ENCODE data around the gene EMID1.
A peak's percentile ranks its signal among the peaks of the same experiment; 100 is the strongest.

EMID1 gene

GRCh38 chr22:29260031-29260560, 54.4 kb downstream of the EMID1 start:
- TF ChIP-seq MYC (IDR thresholded peaks at IDR 0.05; ENCODE audit: low read depth, low read length) (no peak), POLR2A (IDR thresholded peaks at IDR 0.05; ENCODE audit: extremely low read depth, insufficient read length) (no peak)
- no peak overlapping the region for H3K4me3 ChIP-seq (ENCODE audit: low read depth, low read length)
- no peak for DNase-seq (ENCODE audit: low read depth)

DNA sequence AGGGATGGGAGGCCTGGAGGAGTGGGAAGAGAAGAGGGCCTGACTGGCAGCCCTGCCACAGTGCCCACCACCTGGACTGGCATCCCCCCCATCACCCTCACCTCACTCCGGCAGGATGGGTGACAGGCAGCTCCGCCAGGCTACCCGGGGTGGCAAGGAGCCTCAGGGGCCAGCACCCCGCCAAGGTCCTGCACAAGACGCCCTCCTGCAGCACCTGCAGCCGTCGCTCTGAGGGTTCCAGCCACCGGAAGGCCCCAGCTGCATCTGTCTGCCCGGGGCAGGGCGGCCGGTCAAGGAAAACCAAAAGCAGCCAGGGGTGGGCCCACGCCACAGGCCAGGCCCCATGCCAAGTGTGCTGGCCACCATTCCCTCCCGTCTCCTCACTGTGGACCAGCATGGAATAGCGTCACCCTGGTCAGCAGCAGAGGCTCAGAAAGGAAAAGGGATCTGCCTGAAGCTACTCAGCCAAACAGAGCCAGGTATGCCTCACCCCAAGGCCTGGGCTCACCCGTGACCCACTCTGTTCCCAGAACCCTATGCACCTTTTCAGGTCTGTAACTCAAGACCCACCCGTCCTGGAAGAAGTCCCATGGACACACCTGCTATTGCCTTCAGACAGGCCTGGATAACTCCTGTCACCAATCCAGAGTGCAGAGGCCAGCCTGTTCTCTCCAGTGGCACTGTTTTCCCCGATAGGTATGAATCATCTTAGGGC, 55.1 kb downstream of the EMID1 start:
- H3K4me3 ChIP-seq (ENCODE audit: low read depth, low read length): no peak overlapping the region
- TF ChIP-seq, protein P1, sequence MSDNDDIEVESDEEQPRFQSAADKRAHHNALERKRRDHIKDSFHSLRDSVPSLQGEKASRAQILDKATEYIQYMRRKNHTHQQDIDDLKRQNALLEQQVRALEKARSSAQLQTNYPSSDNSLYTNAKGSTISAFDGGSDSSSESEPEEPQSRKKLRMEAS (IDR thresholded peaks at IDR 0.05; ENCODE audit: low read depth, low read length): no peak
- no peak for TF ChIP-seq MYC (IDR thresholded peaks at IDR 0.05; ENCODE audit: low read depth, low read length)
- TF ChIP-seq, protein P2, sequence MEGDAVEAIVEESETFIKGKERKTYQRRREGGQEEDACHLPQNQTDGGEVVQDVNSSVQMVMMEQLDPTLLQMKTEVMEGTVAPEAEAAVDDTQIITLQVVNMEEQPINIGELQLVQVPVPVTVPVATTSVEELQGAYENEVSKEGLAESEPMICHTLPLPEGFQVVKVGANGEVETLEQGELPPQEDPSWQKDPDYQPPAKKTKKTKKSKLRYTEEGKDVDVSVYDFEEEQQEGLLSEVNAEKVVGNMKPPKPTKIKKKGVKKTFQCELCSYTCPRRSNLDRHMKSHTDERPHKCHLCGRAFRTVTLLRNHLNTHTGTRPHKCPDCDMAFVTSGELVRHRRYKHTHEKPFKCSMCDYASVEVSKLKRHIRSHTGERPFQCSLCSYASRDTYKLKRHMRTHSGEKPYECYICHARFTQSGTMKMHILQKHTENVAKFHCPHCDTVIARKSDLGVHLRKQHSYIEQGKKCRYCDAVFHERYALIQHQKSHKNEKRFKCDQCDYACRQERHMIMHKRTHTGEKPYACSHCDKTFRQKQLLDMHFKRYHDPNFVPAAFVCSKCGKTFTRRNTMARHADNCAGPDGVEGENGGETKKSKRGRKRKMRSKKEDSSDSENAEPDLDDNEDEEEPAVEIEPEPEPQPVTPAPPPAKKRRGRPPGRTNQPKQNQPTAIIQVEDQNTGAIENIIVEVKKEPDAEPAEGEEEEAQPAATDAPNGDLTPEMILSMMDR (IDR thresholded peaks at IDR 0.05; ENCODE audit: low read depth, low read length): no peak
- TF ChIP-seq POLR2A (IDR thresholded peaks at IDR 0.05; ENCODE audit: extremely low read depth, insufficient read length): no peak
- no peak for DNase-seq (ENCODE audit: low read depth)

GRCh38 chr22:29263791-29264276, 58.1 kb downstream of the EMID1 start:
- no peak for DNase-seq (ENCODE audit: low read depth)
- no peak overlapping the region for H3K4me3 ChIP-seq (ENCODE audit: low read depth, low read length)
- TF ChIP-seq, protein P2 (IDR thresholded peaks at IDR 0.05; ENCODE audit: low read depth, low read length): no peak
- TF ChIP-seq, protein P1 (IDR thresholded peaks at IDR 0.05; ENCODE audit: low read depth, low read length): no peak
- TF ChIP-seq MYC (IDR thresholded peaks at IDR 0.05; ENCODE audit: low read depth, low read length): no peak
- TF ChIP-seq POLR2A (IDR thresholded peaks at IDR 0.05; ENCODE audit: extremely low read depth, insufficient read length): no peak

- H3K4me3 ChIP-seq (ENCODE audit: low read depth, low read length): no peak overlapping the region
- no peak for DNase-seq (ENCODE audit: low read depth)
- TF ChIP-seq, protein P2 (IDR thresholded peaks at IDR 0.05; ENCODE audit: low read depth, low read length): no peak
- TF ChIP-seq, protein P1 (IDR thresholded peaks at IDR 0.05; ENCODE audit: low read depth, low read length): no peak
- TF ChIP-seq MYC (IDR thresholded peaks at IDR 0.05; ENCODE audit: low read depth, low read length) (no peak), POLR2A (IDR thresholded peaks at IDR 0.05; ENCODE audit: extremely low read depth, insufficient read length) (no peak)
These were observed 59.6 kb downstream of the EMID1 start for GRCh38 chr22:29265305-29265704.

DNA sequence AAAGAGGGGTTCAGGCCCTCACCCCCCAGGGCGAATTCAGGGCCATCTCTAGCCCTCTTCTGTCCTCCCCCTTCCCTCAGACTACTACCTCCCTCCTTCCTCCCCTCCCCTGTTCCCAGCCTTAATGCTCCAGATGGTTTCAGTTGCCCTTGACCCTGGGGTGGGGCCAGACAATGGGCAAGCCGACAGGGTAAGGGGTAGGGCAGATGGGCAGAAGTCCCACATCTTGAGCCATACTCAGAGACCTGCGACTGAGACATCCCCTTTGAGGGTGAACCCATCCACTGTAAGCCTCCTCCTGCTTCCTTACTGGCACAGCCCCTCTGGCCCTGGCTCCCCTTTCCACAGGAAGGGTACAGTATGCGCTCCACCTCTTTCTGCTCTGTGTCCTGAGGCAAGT, 60.2 kb downstream of the EMID1 start:
- TF ChIP-seq, protein P2 (IDR thresholded peaks at IDR 0.05; ENCODE audit: low read depth, low read length): no peak
- TF ChIP-seq, protein P1 (IDR thresholded peaks at IDR 0.05; ENCODE audit: low read depth, low read length): no peak
- TF ChIP-seq POLR2A (IDR thresholded peaks at IDR 0.05; ENCODE audit: extremely low read depth, insufficient read length) (no peak), MYC (IDR thresholded peaks at IDR 0.05; ENCODE audit: low read depth, low read length) (no peak)
- no peak for DNase-seq (ENCODE audit: low read depth)
- H3K4me3 ChIP-seq (ENCODE audit: low read depth, low read length): peak overlapping the region; percentile 93

Measured in NB4 (cell line).